Measurements from ENCODE around the gene BAAT. TPM values are rescaled to one million over a fixed set of nuclear protein-coding genes. Genes with fewer than 3 reads are reported as not detected.
A peak's percentile ranks its signal among the peaks of the same experiment; 100 is the strongest.

Gene BAAT
- total and polyA plus RNA-seq, 9 of the 15 experiments (the other 6 are each of a cell fraction or from before 2014, with no cell fraction given) = 0.17 to 0.76 (median 0.32) TPM

- H3K4me1 ChIP-seq (replicated peaks in 1 of 2; ENCODE audit: control insufficient read depth in 2 of 2, insufficient read depth in 2 of 2, low read length in 2 of 2) = no peaks in the 10 kb centered on the region
- no TSS peak for BruUV-seq (replicated peaks)
- ChIA-PET POLR2A (no interaction called here), CTCF (ENCODE audit: low intra/inter-chr PET ratio) (no interaction called here)
- no peak overlapping the region for H3K27ac ChIP-seq (ENCODE audit: extremely low read depth, low read depth, low read length)
- H2AFZ ChIP-seq (ENCODE audit: low read depth, low read length) = no peak overlapping the region
- no peak overlapping the region for H3K4me2 ChIP-seq (ENCODE audit: insufficient read depth, low read length)
- H3K9me3 ChIP-seq (replicated peaks; ENCODE audit: control insufficient read depth, insufficient read depth, low read depth, low read length) = no peaks in the 10 kb centered on the region
- DNase-seq (ENCODE audit: extremely low read depth in 1 of 4, low spot score in 3 of 4) (no peak), FAIRE-seq (no peak), ATAC-seq (no peak)
- no peaks in the 10 kb centered on the region for H3K9me1 ChIP-seq (ENCODE audit: control insufficient read depth, insufficient read depth, low read length)
- intact Hi-C loops (cut with micrococcal nuclease) = no loop called here
- no peaks in the 10 kb centered on the region for H3K79me2 ChIP-seq (ENCODE audit: control insufficient read depth, insufficient read depth, low read length)
- in situ Hi-C loops (cut with MboI) = no loop called here
- H3K4me3 ChIP-seq = no peak overlapping the region
- no peaks in the 10 kb centered on the region for H4K20me1 ChIP-seq (replicated peaks; ENCODE audit: control insufficient read depth, insufficient read depth, low read length)
- H3K27me3 ChIP-seq (ENCODE audit: control insufficient read depth in 2 of 2, insufficient read depth in 2 of 2, low read length in 2 of 2) = no peaks in the 10 kb centered on the region
- H3K36me3 ChIP-seq (ENCODE audit: control insufficient read depth, insufficient read depth, low read length) = no peaks in the 10 kb centered on the region
- TF ChIP-seq GTF2A2 (tag; IDR thresholded peaks at IDR 0.05) = no peak
- TF ChIP-seq RBM25 (IDR thresholded peaks at IDR 0.05; ENCODE audit: low read depth, low read length, severe bottlenecking) = peak; percentile 48
- no peak overlapping the region for H3K9ac ChIP-seq (ENCODE audit: insufficient read depth in 1 of 2, low read depth in 2 of 2, low read length in 2 of 2)
These were observed 32.6 kb upstream of the BAAT start for GRCh38 chr9:101417389-101417788.

- no peak for DNase-seq (ENCODE audit: extremely low read depth in 1 of 4, low spot score in 3 of 4)
- H3K36me3 ChIP-seq (ENCODE audit: control insufficient read depth, insufficient read depth, low read length) = no peaks in the 10 kb centered on the region
- BruUV-seq (replicated peaks) = no TSS peak
- no peak for FAIRE-seq
- no peak overlapping the region for H3K4me2 ChIP-seq (ENCODE audit: insufficient read depth, low read length)
- ChIA-PET CTCF (ENCODE audit: low intra/inter-chr PET ratio) (no interaction called here), POLR2A (no interaction called here)
- H2AFZ ChIP-seq (ENCODE audit: low read depth, low read length) = no peak overlapping the region
- no peak for ATAC-seq
- H3K79me2 ChIP-seq (ENCODE audit: control insufficient read depth, insufficient read depth, low read length) = no peaks in the 10 kb centered on the region
- H3K9me3 ChIP-seq (replicated peaks; ENCODE audit: control insufficient read depth, insufficient read depth, low read depth, low read length) = no peaks in the 10 kb centered on the region
- no peaks in the 10 kb centered on the region for H3K27me3 ChIP-seq (ENCODE audit: control insufficient read depth in 2 of 2, insufficient read depth in 2 of 2, low read length in 2 of 2)
- H3K27ac ChIP-seq (ENCODE audit: extremely low read depth, low read depth, low read length) = no peak overlapping the region
- H3K9ac ChIP-seq (ENCODE audit: insufficient read depth in 1 of 2, low read depth in 2 of 2, low read length in 2 of 2) = no peak overlapping the region
- H3K4me3 ChIP-seq = no peak overlapping the region
- intact Hi-C loops (cut with micrococcal nuclease) = no loop called here
- H3K4me1 ChIP-seq (replicated peaks in 1 of 2; ENCODE audit: control insufficient read depth in 2 of 2, insufficient read depth in 2 of 2, low read length in 2 of 2) = no peaks in the 10 kb centered on the region
- no peaks in the 10 kb centered on the region for H3K9me1 ChIP-seq (ENCODE audit: control insufficient read depth, insufficient read depth, low read length)
- in situ Hi-C loops (cut with MboI) = no loop called here
- H4K20me1 ChIP-seq (replicated peaks; ENCODE audit: control insufficient read depth, insufficient read depth, low read length) = no peaks in the 10 kb centered on the region
- TF ChIP-seq CLOCK (CRISPR knock-in tag; IDR thresholded peaks at IDR 0.05; ENCODE audit: borderline replicate concordance) (no peak), GABPA (tag; conservative IDR thresholded peaks at IDR 0.05; ENCODE audit: low read depth) (no peak), PREB (CRISPR knock-in tag; IDR thresholded peaks at IDR 0.05) (no peak), TARDBP (IDR thresholded peaks at IDR 0.05) (no peak), RHOXF2B (CRISPR knock-in tag; conservative IDR thresholded peaks at IDR 0.05) (no peak), MAZ (CRISPR knock-in tag; conservative IDR thresholded peaks at IDR 0.05 in 1 of 2, IDR thresholded peaks at IDR 0.05 in 1 of 2) (no peak), MTA1 (IDR thresholded peaks at IDR 0.05; ENCODE audit: borderline replicate concordance) (no peak)
These were observed 30.8 kb upstream of the BAAT start for GRCh38 chr9:101415578-101415977.

Measured in K562 (cell line).